Daoy (cell line): ENCODE data around the gene DIABLO. TPM values are rescaled to one million over a fixed set of nuclear protein-coding genes. Genes with fewer than 3 reads are reported as not detected.
"Not testable (repeated sequence)": the region's sequence is repeated elsewhere in the genome, so short reads cannot be mapped to it uniquely, and the experiment has no call there.

ENCODE experiments used
- DNase-seq: peaks from one replicate; pipeline ENCODE4 v3.0.0-alpha.2; 2015; ENCODE audit warnings: low read depth
- total RNA-seq: library from RNA; depleted of rRNA; stranded (reverse); fragments of >200 nt; shearing (Covaris generic); gene quantifications from 2 replicates; pipeline ENCODE4 v1.2.3, GENCODE V29; 2014

Gene DIABLO
- total RNA-seq, 1 experiment from 2014 or later = 133 TPM

- no peak for DNase-seq
These were observed 36.0 kb downstream of the DIABLO start for GRCh38 chr12:122189626-122190475.

- no peak for DNase-seq
These were observed 38.4 kb downstream of the DIABLO start for GRCh38 chr12:122187466-122187865.

GRCh38 chr12:122185494-122186082, 40.3 kb downstream of the DIABLO start:
- DNase-seq = no peak

DNA sequence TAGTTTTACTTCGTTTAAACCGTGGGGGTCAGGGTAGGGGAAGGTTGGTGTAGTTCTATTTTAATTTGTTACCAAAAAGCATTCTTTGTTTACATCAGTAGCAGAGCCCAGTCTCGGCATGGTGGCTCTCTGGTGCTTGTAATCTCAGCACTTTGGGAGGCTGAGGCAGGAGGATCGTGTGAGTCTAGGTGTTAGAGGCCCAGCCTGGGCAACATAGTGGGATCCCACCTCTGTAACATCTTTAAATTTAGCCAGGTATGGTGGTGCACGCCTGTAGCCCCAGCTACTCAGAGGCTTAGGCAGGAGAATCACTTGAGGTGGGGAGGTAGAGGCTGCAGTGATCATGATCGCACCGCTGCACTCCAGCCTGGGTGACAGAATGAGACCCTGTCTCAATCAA, 40.8 kb downstream of the DIABLO start:
- DNase-seq = no peak

GRCh38 chr12:122184517-122184916, 41.3 kb downstream of the DIABLO start:
- DNase-seq = no peak

DNA sequence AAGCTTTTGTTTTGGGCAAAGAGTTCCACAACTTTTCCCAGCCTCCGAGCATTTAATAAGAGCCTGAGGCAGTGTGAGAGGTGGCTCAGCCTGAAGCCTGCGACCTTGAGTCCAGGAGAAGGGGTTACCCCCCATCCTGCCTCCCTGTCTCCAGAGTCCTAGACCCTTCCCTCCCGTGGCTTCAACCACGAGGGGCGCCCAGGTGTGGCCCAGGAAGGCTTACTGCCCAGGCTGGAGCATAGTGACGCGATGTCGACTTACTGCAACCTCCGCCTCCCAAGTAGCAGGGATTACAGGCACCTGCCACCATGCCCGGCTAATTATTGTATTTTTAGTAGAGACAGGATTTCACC, 42.3 kb downstream of the DIABLO start:
- DNase-seq = no peak

DNA sequence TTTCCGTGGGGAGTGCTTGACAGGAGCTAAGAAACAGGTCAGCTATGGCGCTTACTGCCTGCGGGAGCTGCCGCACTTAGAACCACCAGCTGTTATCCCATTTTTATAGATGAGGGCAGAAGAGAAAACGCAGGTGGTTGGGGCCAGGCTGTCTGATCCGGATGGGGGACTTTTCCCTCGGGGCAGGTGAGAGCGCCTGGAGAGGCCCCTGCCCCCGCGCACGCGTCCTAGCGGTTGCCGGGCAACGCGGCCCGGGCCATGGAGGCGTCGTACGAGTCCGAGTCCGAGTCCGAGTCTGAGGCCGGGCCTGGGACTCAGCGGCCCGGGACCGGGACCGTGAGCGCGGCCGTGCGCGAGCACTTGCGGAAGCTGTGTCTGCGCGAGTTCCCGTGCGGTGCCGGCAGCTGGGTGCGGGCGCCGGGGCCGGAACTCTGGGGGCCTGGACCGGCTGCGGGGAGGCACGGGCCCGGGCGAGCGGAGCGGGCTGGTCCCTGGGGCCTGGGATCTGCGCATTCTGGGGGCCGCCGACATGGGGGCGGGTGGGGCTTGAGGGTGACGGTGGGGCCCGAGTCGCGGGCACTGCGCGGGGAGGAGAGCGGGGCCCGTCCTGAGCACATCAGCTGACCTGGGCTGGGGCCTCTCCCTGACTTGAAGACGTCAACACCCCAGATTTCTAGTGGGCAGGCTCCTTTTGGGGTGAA, 42.8 kb downstream of the DIABLO start, which contains the start of gene LRRC43:
Gene LRRC43 (plus strand): TSS at position 237 of the 701 bp plus-strand sequence. CDS start 22 bp downstream, at position 259.
- DNase-seq = peak; percentile 28

- DNase-seq = not testable (repeated sequence)
These were observed 49.4 kb downstream of the DIABLO start for GRCh38 chr12:122176473-122176872.

GRCh38 chr12:122174155-122174845, 51.6 kb downstream of the DIABLO start, which contains the start of gene IL31:
TSS of gene IL31 (minus strand) at chr12:122174221. CDS start at chr12:122174172, 49 bp downstream.
- DNase-seq = no peak

GRCh38 chr12:122172262-122172939, 53.5 kb downstream of the DIABLO start:
- no peak for DNase-seq

GRCh38 chr12:122171399-122171798, 54.5 kb downstream of the DIABLO start:
- DNase-seq = no peak

- no peak for DNase-seq
These were observed 57.4 kb downstream of the DIABLO start for GRCh38 chr12:122168492-122168891.

DNA sequence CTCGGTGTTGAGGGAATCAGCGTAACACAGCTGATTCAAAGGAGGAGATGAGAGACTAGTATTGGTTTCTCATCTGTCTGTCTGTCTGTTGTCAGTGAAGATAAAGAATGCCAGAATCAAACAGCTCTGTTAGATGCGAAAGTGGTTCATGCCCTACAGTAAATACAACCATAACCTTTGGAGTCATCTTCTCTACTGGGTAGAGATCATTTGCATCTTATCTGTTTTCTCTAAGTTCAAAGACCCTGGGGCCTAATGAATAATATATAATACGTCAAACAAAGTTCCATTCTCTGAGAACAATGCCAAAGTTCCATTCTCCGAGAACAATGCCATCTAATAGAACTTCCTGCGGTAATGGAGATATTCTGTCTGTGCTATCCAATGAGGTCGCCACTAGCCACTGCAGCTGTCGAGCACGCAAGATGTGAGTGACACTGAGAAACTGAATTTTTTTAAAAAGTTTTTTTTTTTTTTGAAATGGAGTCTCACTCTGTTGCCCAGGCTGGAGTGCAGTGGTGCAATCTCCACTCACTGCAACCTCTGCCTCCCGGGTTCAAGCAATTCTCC, 58.4 kb downstream of the DIABLO start:
- DNase-seq = no peak

- DNase-seq = no peak
These were observed 59.2 kb downstream of the DIABLO start for GRCh38 chr12:122166422-122167349.

- DNase-seq = no peak
These were observed 62.9 kb downstream of the DIABLO start for GRCh38 chr12:122162976-122163375.

DNA sequence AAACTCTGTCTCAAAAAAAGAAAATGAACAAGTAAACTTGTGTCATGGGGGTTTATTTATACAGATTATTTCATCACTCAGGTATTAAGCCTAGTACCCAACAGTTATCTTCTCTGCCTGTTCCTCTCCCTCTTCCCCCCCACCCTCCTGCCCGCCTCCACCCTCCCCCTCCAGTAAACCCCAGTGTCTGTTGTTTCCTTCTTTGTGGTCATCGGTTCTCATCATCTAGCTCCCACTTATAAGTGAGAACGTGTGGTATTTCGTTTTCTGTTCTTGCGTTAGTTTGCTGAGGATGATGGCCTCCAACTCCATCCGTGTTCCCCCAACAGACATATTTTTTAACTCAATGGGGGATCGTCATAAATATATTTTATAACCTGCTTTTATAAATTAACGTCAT, 64.2 kb downstream of the DIABLO start:
- DNase-seq = no peak

- DNase-seq = no peak
These were observed 65.1 kb downstream of the DIABLO start for GRCh38 chr12:122160761-122161160.

GRCh38 chr12:122159882-122160281, 66.0 kb downstream of the DIABLO start:
- no peak for DNase-seq

DNA sequence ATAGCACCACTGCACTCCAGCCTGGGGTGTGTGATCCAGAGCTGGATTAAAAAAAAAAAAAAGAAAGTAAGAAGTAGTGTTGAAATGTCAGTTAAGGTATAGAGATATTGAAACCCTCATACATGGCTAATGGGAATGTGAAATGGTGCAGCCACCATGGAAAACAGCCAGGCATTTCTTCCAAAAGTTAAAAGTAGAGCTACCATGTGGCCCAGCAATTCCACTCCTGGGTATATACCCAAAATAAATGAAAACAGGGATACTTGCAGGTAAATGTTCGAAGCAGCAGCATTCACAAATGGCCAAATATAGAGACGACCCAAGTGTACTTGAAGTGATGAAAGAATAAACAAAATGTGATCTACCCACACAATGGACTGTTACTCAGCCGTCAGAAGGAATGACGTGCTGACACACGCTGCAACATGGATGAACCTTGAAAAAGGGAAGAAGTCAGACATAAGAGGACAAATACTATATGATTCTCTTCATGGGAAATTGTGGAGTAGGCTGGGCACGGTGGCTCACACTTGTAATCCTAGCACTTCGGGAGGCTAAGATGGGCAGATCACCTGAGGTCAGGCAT, 67.1 kb downstream of the DIABLO start:
- DNase-seq = no peak
